Astrocyte (in vitro differentiated cells and primary cell): Measurements from ENCODE around the gene PSMG3. TPM values are rescaled to one million over a fixed set of nuclear protein-coding genes. Genes with fewer than 3 reads are reported as not detected.
A peak's percentile ranks its signal among the peaks of the same experiment; 100 is the strongest.

Experiments used
- DNase-seq: peaks from one replicate; pipeline ENCODE4 v3.0.0-alpha.2; 2010; ENCODE audit warnings: low read depth
- FAIRE-seq: peaks from 2 replicates; lab custom pipeline; 2011; peaks lifted over from hg19 to GRCh38; lab: Jason Lieb, UNC
- H2AFZ ChIP-seq: 2 replicates; pipeline ENCODE4 v1.6.0; 2012; ENCODE audit warnings: low read depth, low read length, inconsistent platforms
- H3K27ac ChIP-seq: 2 replicates; pipeline ENCODE4 v1.5.1; 2011; ENCODE audit warnings: low read depth, low read length, inconsistent platforms
- H3K27me3 ChIP-seq: 2 replicates; pipeline ENCODE4 v1.6.0; 2011; ENCODE audit warnings: low read length, inconsistent platforms; ENCODE audit not compliant: insufficient read depth
- H3K36me3 ChIP-seq: 2 replicates; pipeline ENCODE4 v1.5.1; 2011; ENCODE audit warnings: low read length, inconsistent platforms; ENCODE audit not compliant: insufficient read depth
- H3K4me1 ChIP-seq: 2 replicates; pipeline ENCODE4 v1.5.1; 2011; ENCODE audit warnings: low read length, inconsistent platforms; ENCODE audit not compliant: insufficient read depth
- H3K4me2 ChIP-seq: 2 replicates; pipeline ENCODE4 v1.6.0; 2012; ENCODE audit warnings: low read length, inconsistent platforms
- H3K4me3 ChIP-seq: 2 replicates; pipeline ENCODE4 v1.5.1; 2011; ENCODE audit warnings: low read depth, mild to moderate bottlenecking, low read length, inconsistent platforms; ENCODE audit not compliant: insufficient read depth
- H3K79me2 ChIP-seq: 2 replicates; pipeline ENCODE4 v1.6.0; 2012; ENCODE audit warnings: mild to moderate bottlenecking, low read length, inconsistent platforms; ENCODE audit not compliant: insufficient read depth
- H3K9ac ChIP-seq: 2 replicates; pipeline ENCODE4 v1.6.0; 2012; ENCODE audit warnings: mild to moderate bottlenecking, low read length, inconsistent platforms
- H3K9me3 ChIP-seq: 2 replicates; pipeline ENCODE4 v1.5.1; 2012; ENCODE audit warnings: low read depth, mild to moderate bottlenecking, low read length, inconsistent platforms; ENCODE audit not compliant: insufficient read depth
- H4K20me1 ChIP-seq: 2 replicates; pipeline ENCODE4 v1.6.0; 2012; ENCODE audit warnings: low read length, inconsistent platforms; ENCODE audit not compliant: insufficient read depth
- H3K27ac Mint-ChIP-seq: one replicate; pipeline ENCODE4 v1.8.0; 2021; ENCODE audit warnings: mild to moderate bottlenecking, mixed read lengths; ENCODE audit not compliant: unreplicated experiment
- H3K27me3 Mint-ChIP-seq: one replicate; pipeline ENCODE4 v1.8.0; 2021; ENCODE audit warnings: low read depth, mixed read lengths; ENCODE audit not compliant: unreplicated experiment
- H3K36me3 Mint-ChIP-seq: one replicate; pipeline ENCODE4 v1.8.0; 2021; ENCODE audit warnings: low read depth, mixed read lengths; ENCODE audit not compliant: unreplicated experiment
- H3K4me1 Mint-ChIP-seq: one replicate; pipeline ENCODE4 v1.8.0; 2021; ENCODE audit warnings: low read depth, mixed read lengths; ENCODE audit not compliant: unreplicated experiment
- H3K4me3 Mint-ChIP-seq: one replicate; pipeline ENCODE4 v1.8.0; 2021; ENCODE audit warnings: mild to moderate bottlenecking, moderate library complexity, mixed read lengths; ENCODE audit not compliant: unreplicated experiment
- H3K9me3 Mint-ChIP-seq: one replicate; pipeline ENCODE4 v1.8.0; 2021; ENCODE audit warnings: mild to moderate bottlenecking, mixed read lengths; ENCODE audit not compliant: unreplicated experiment
- EZH2 ChIP-seq: IDR thresholded peaks from 2 replicates; pipeline ENCODE4 v1.6.1; 2012; ENCODE audit warnings: mild to moderate bottlenecking, low read length, inconsistent platforms; ENCODE audit not compliant: insufficient read depth
- total RNA-seq: library from RNA; stranded (reverse); gene quantifications from 2 replicates; pipeline ENCODE4 v1.2.1, GENCODE V29; 2021
- TF ChIP-seq, protein P1 (sequence below): IDR thresholded peaks from 2 replicates; pipeline ENCODE4 v1.5.1; 2011; ENCODE audit warnings: low read depth, mild to moderate bottlenecking, inconsistent platforms, low read length, moderate library complexity; ENCODE audit not compliant: insufficient read depth

Gene PSMG3
- total RNA-seq, 1 donor from 2014 or later = 30.3 TPM

DNA sequence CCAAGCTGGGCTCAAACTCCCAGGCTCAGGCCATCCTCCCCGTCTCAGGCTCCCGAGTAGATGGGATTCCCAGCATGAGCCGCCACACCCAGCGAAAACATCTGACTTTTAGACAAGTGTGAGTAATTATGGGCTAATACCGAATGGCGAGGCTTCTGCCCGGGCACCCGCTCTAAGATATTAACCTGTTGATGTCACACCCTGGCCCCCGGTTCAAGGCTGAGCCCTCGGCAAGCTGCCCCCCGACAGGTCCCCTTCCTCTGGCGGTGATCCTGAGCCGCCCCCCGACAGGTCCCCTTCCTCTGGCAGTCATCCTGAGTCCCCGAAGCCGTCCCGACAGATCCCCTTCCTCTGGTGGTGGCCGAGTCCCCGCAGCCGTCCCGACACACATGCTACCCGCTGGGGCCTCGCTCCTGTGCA, 5.2 kb downstream of the PSMG3 start:
- H3K36me3 Mint-ChIP-seq = peaks cover 6% of the 10 kb centered on the region
- FAIRE-seq (no peak), DNase-seq (no peak)
- no peaks in the 10 kb centered on the region for H3K36me3 ChIP-seq
- no peak overlapping the region for H3K27ac Mint-ChIP-seq
- H3K9ac ChIP-seq = no peak overlapping the region
- H3K27me3 Mint-ChIP-seq = no peaks in the 10 kb centered on the region
- TF ChIP-seq EZH2 = no peak
- TF ChIP-seq, protein P1, sequence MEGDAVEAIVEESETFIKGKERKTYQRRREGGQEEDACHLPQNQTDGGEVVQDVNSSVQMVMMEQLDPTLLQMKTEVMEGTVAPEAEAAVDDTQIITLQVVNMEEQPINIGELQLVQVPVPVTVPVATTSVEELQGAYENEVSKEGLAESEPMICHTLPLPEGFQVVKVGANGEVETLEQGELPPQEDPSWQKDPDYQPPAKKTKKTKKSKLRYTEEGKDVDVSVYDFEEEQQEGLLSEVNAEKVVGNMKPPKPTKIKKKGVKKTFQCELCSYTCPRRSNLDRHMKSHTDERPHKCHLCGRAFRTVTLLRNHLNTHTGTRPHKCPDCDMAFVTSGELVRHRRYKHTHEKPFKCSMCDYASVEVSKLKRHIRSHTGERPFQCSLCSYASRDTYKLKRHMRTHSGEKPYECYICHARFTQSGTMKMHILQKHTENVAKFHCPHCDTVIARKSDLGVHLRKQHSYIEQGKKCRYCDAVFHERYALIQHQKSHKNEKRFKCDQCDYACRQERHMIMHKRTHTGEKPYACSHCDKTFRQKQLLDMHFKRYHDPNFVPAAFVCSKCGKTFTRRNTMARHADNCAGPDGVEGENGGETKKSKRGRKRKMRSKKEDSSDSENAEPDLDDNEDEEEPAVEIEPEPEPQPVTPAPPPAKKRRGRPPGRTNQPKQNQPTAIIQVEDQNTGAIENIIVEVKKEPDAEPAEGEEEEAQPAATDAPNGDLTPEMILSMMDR = no peak
- H4K20me1 ChIP-seq = peaks cover 8% of the 10 kb centered on the region
- H3K4me3 ChIP-seq = no peak overlapping the region
- no peak overlapping the region for H2AFZ ChIP-seq
- H3K27ac ChIP-seq = no peak overlapping the region
- H3K4me2 ChIP-seq = no peak overlapping the region
- H3K9me3 Mint-ChIP-seq = no peaks in the 10 kb centered on the region
- H3K4me1 Mint-ChIP-seq = peaks cover 26% of the 10 kb centered on the region
- H3K4me1 ChIP-seq = peaks cover 26% of the 10 kb centered on the region
- H3K9me3 ChIP-seq = no peaks in the 10 kb centered on the region
- H3K27me3 ChIP-seq = no peaks in the 10 kb centered on the region
- H3K79me2 ChIP-seq = peaks cover 12% of the 10 kb centered on the region
- H3K4me3 Mint-ChIP-seq = no peak overlapping the region

DNA sequence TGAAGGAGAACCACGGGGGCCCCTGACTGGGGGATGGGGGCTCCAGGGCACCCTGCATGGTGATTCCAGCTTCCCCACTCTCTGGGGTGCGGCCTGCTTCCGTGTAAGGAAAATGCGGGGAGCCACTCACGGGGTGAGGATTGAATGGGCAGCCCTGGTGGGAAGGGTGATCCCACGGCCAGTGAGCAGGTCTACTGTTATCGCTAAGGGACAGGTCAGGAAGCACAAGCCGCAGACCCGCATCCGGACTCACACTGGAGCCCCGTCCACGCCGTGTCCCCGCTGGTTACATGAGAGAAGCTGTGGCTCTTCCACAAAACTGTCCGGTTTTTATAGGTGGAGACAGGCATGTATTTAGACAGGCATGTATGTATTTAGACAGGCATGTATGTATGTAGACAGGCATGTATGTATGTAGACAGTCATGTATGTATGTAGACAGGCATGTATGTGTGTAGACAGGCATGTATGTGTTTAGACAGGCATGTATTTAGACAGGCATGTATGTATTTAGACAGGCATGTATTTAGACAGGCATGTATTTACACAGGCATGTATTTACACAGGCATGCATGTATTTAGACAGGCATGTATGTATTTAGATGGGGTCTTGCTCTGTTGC, 5.7 kb downstream of the PSMG3 start:
- H3K27me3 ChIP-seq = no peaks in the 10 kb centered on the region
- DNase-seq (no peak), FAIRE-seq (peak; percentile 5)
- no peaks in the 10 kb centered on the region for H3K9me3 ChIP-seq
- no peaks in the 10 kb centered on the region for H3K36me3 ChIP-seq
- no peak overlapping the region for H3K4me2 ChIP-seq
- Mint-ChIP-seq H3K27me3 (no peaks in the 10 kb centered on the region), H3K9me3 (no peaks in the 10 kb centered on the region), H3K27ac (no peak overlapping the region), H3K36me3 (peaks cover 6% of the 10 kb centered on the region), H3K4me3 (peak overlapping the region; percentile 34), H3K4me1 (peaks cover 24% of the 10 kb centered on the region)
- H3K79me2 ChIP-seq = peaks cover 7% of the 10 kb centered on the region
- H3K4me3 ChIP-seq = no peak overlapping the region
- no peak for TF ChIP-seq EZH2
- TF ChIP-seq, protein P1 = no peak
- H3K9ac ChIP-seq = no peak overlapping the region
- H2AFZ ChIP-seq = no peak overlapping the region
- peaks cover 8% of the 10 kb centered on the region for H4K20me1 ChIP-seq
- peaks cover 25% of the 10 kb centered on the region for H3K4me1 ChIP-seq
- no peak overlapping the region for H3K27ac ChIP-seq

DNA sequence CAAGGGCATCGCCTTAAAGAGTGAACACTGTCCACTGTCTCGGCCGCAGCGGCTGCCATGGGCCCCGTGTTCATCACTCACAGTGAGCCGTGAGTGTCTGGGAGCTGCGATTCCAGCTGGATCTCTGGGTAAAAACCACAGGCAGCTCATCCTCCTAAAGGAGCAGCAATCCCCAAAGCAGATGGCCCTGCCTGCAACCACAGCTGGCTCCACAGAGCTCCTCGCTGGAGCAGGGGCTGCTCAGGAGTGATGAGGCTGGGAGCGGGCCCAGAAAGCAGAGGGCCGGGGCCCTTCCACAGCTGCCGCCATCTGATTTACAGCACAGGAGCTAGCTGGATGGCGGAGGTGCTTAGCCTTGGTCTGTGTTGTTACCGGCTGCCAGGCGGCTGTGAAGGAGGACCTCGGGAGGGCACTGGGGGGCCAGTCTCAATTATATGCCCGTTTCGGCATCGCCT, 7.2 kb downstream of the PSMG3 start:
- H3K27ac ChIP-seq = no peak overlapping the region

More for the DNA sequence above, 7.2 kb downstream of the PSMG3 start:
- Mint-ChIP-seq H3K27ac (no peak overlapping the region), H3K4me1 (peaks cover 13% of the 10 kb centered on the region), H3K27me3 (no peaks in the 10 kb centered on the region), H3K9me3 (no peaks in the 10 kb centered on the region), H3K36me3 (peaks cover 6% of the 10 kb centered on the region), H3K4me3 (no peak overlapping the region)
- Histone ChIP-seq H2AFZ (no peak overlapping the region), H4K20me1 (peaks cover 7% of the 10 kb centered on the region), H3K9me3 (no peaks in the 10 kb centered on the region), H3K27me3 (no peaks in the 10 kb centered on the region), H3K4me3 (no peak overlapping the region), H3K79me2 (peaks cover 4% of the 10 kb centered on the region), H3K36me3 (no peaks in the 10 kb centered on the region), H3K9ac (no peak overlapping the region), H3K4me1 (peaks cover 10% of the 10 kb centered on the region), H3K4me2 (no peak overlapping the region)
- DNase-seq (no peak), FAIRE-seq (no peak)
- TF ChIP-seq, protein P1 = no peak
- TF ChIP-seq EZH2 = no peak
